ENCODE results near the gene TNK1.

The TNK1 gene

GRCh38 chr17:7425316-7425715 lies 44.4 kb downstream of the TNK1 start, which contains the start of gene SPEM2:
SPEM2 (plus strand) TSS chr17:7425616; CDS start chr17:7425689, 73 bp downstream.
- no peak for DNase-seq (ENCODE audit: low read depth in 1 of 2, low spot score in 1 of 2)
- H3K4me3 ChIP-seq (replicated peaks; ENCODE audit: insufficient read depth, low read length), result no peak within 1 kb of the TSS
- no peak within 1 kb of the TSS for H3K27ac ChIP-seq (replicated peaks)
- H3K27me3 ChIP-seq (ENCODE audit: insufficient read depth, poor library complexity, severe bottlenecking), result no peaks in the 10 kb centered on the region
- TF ChIP-seq SPI1 (IDR thresholded peaks at IDR 0.05; ENCODE audit: borderline replicate concordance, low read depth) (no peak), REST (IDR thresholded peaks at IDR 0.05; ENCODE audit: insufficient replicate concordance, low read depth) (no peak), GABPA (IDR thresholded peaks at IDR 0.05; ENCODE audit: low read depth) (no peak), CTCF (IDR thresholded peaks at IDR 0.05; ENCODE audit: insufficient read depth, low read length) (no peak), POLR2AphosphoS5 (IDR thresholded peaks at IDR 0.05; ENCODE audit: low read depth) (no peak)

GRCh38 chr17:7425756-7426155 lies 44.9 kb downstream of the TNK1 start:
- Histone ChIP-seq H3K27ac (replicated peaks) (no peak overlapping the region), H3K27me3 (ENCODE audit: insufficient read depth, poor library complexity, severe bottlenecking) (no peaks in the 10 kb centered on the region), H3K4me3 (replicated peaks; ENCODE audit: insufficient read depth, low read length) (no peak overlapping the region)
- no peak for DNase-seq (ENCODE audit: low read depth in 1 of 2, low spot score in 1 of 2)
- no peak for TF ChIP-seq REST (IDR thresholded peaks at IDR 0.05; ENCODE audit: insufficient replicate concordance, low read depth)
- no peak for TF ChIP-seq SPI1 (IDR thresholded peaks at IDR 0.05; ENCODE audit: borderline replicate concordance, low read depth)
- TF ChIP-seq POLR2AphosphoS5 (IDR thresholded peaks at IDR 0.05; ENCODE audit: low read depth), result no peak
- TF ChIP-seq CTCF (IDR thresholded peaks at IDR 0.05; ENCODE audit: insufficient read depth, low read length), result no peak
- TF ChIP-seq GABPA (IDR thresholded peaks at IDR 0.05; ENCODE audit: low read depth), result no peak

GRCh38 chr17:7426203-7426863 lies 45.4 kb downstream of the TNK1 start:
- DNase-seq (ENCODE audit: low read depth in 1 of 2, low spot score in 1 of 2), result no peak
- Histone ChIP-seq H3K4me3 (replicated peaks; ENCODE audit: insufficient read depth, low read length) (no peak overlapping the region), H3K27me3 (ENCODE audit: insufficient read depth, poor library complexity, severe bottlenecking) (no peaks in the 10 kb centered on the region), H3K27ac (replicated peaks) (no peak overlapping the region)
- TF ChIP-seq GABPA (IDR thresholded peaks at IDR 0.05; ENCODE audit: low read depth) (no peak), CTCF (IDR thresholded peaks at IDR 0.05; ENCODE audit: insufficient read depth, low read length) (no peak), POLR2AphosphoS5 (IDR thresholded peaks at IDR 0.05; ENCODE audit: low read depth) (no peak), REST (IDR thresholded peaks at IDR 0.05; ENCODE audit: insufficient replicate concordance, low read depth) (no peak), SPI1 (IDR thresholded peaks at IDR 0.05; ENCODE audit: borderline replicate concordance, low read depth) (no peak)

Data from HL-60 (cell line).